ENCODE results near the gene FYCO1. TPM values are rescaled to one million over a fixed set of nuclear protein-coding genes. Genes with fewer than 3 reads are reported as not detected.

FYCO1 gene
- total and polyA plus RNA-seq, 10 of the 15 experiments (the other 5 are each of a cell fraction or from before 2014, with no cell fraction given): 1.5 to 8.4 (median 6.5) TPM

DNA sequence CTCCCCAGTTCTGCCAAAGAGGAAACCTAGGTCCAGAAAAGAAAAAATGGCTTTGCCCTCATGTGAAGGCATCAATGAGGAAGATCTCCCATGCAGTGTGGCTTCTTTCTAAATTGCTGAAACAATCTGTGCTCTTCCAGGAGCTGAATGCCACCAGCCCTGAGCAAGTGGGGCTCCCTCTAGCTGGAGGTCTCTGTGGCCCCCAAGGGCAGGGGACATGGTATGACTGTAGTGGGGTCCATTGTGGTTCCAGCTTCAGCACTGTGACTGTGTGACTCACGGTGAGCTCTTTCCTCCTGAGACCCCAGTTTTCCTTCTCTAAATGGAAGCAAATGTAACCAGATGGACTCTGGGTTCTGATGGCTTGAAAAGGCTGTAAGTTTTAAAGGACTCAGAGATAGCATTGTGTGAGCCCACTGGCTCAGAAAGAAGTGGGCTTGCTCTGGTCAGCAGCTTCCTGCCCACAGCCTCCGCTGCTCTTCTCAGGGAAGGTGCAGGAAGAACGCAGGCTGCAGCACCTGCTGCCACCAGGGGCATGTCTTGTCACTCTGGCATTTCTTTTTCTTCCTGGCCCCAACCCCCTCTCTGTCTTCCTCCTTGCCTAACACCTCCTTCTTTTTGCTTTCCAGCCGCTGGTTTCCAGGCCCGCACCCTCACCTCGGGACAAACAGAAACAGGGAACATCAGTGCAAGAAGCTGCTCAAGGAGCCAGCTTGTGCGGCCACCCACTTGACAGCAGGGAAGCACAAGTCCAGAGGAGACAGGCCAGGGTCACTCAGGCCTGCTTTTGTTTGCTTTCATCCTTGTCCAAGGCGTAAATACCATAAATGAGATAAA, 58.2 kb downstream of the FYCO1 start:
- no peaks in the 10 kb centered on the region; the same call in 2 of the 3 replicates for H3K9me3 ChIP-seq (replicated peaks; ENCODE audit: control insufficient read depth, insufficient read depth, low read length)
- POLR2A ChIA-PET: interaction anchor here (4.5 kb wide), 1 partner anchor 140 kb away, joined by 29 read pairs; no protein-coding TSS in a partner anchor
- CTCF ChIA-PET: interaction anchor here (0.8 to 9.0 kb wide), 18 partner anchors 16 to 440 kb away, joined by 3 to 478 read pairs (median 6); partner anchors contain the start of genes CCR5 and FYCO1
- in situ Hi-C loops (cut with MboI): no loop called here
- H3K4me2 ChIP-seq (ENCODE audit: control insufficient read depth, insufficient read depth): no peak overlapping the region
- intact Hi-C loops (cut with micrococcal nuclease; ENCODE audit: unreplicated experiment): loop anchor here (1.0 to 2.0 kb wide), 2 partner anchors 142 to 271 kb away; partner anchors contain the start of gene CCR1
- no peak overlapping the region for H2AFZ ChIP-seq (ENCODE audit: control insufficient read depth, low read depth, low read length)
- SMC1A ChIA-PET (ENCODE audit: uncharacterized antibody, unreplicated experiment): interaction anchor here (0.8 to 21.6 kb wide), 11 partner anchors 16 to 271 kb away, joined by 3 to 523 read pairs (median 5); partner anchors contain the start of genes CCR1 and FYCO1
- no peak overlapping the region for H3K9ac ChIP-seq (ENCODE audit: control insufficient read depth, insufficient read depth, low read length)
- no peaks in the 10 kb centered on the region for H3K27me3 ChIP-seq (replicated peaks in 1 of 2; ENCODE audit: control insufficient read depth in 2 of 2, insufficient read depth in 2 of 2, low read length in 1 of 2)
- DNase-seq (ENCODE audit: low read depth, low spot score) (no peak), FAIRE-seq (no peak), ATAC-seq (no peak)
- H3K4me1 ChIP-seq (ENCODE audit: control insufficient read depth, insufficient read depth, low read length): peaks cover 7% of the 10 kb centered on the region
- TF ChIP-seq, protein P1, sequence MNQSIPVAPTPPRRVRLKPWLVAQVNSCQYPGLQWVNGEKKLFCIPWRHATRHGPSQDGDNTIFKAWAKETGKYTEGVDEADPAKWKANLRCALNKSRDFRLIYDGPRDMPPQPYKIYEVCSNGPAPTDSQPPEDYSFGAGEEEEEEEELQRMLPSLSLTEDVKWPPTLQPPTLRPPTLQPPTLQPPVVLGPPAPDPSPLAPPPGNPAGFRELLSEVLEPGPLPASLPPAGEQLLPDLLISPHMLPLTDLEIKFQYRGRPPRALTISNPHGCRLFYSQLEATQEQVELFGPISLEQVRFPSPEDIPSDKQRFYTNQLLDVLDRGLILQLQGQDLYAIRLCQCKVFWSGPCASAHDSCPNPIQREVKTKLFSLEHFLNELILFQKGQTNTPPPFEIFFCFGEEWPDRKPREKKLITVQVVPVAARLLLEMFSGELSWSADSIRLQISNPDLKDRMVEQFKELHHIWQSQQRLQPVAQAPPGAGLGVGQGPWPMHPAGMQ (IDR thresholded peaks at IDR 0.05; ENCODE audit: borderline replicate concordance): no peak
- no peak for TF ChIP-seq FOS (IDR thresholded peaks at IDR 0.05; ENCODE audit: borderline replicate concordance, extremely low read depth, insufficient read length)
- no peak for TF ChIP-seq MTA2 (IDR thresholded peaks at IDR 0.05; ENCODE audit: low read depth)
- TF ChIP-seq PAX5 (IDR thresholded peaks at IDR 0.05; ENCODE audit: borderline replicate concordance, low read depth, low read length): no peak
- no peak for TF ChIP-seq SIX5 (IDR thresholded peaks at IDR 0.05; ENCODE audit: low read depth, low read length, severe bottlenecking)
- no peak for TF ChIP-seq SUPT20H (IDR thresholded peaks at IDR 0.05; ENCODE audit: borderline replicate concordance, control insufficient read depth, low read depth, low read length)
- TF ChIP-seq BACH1 (IDR thresholded peaks at IDR 0.05; ENCODE audit: borderline replicate concordance): no peak
- TF ChIP-seq, protein P2, sequence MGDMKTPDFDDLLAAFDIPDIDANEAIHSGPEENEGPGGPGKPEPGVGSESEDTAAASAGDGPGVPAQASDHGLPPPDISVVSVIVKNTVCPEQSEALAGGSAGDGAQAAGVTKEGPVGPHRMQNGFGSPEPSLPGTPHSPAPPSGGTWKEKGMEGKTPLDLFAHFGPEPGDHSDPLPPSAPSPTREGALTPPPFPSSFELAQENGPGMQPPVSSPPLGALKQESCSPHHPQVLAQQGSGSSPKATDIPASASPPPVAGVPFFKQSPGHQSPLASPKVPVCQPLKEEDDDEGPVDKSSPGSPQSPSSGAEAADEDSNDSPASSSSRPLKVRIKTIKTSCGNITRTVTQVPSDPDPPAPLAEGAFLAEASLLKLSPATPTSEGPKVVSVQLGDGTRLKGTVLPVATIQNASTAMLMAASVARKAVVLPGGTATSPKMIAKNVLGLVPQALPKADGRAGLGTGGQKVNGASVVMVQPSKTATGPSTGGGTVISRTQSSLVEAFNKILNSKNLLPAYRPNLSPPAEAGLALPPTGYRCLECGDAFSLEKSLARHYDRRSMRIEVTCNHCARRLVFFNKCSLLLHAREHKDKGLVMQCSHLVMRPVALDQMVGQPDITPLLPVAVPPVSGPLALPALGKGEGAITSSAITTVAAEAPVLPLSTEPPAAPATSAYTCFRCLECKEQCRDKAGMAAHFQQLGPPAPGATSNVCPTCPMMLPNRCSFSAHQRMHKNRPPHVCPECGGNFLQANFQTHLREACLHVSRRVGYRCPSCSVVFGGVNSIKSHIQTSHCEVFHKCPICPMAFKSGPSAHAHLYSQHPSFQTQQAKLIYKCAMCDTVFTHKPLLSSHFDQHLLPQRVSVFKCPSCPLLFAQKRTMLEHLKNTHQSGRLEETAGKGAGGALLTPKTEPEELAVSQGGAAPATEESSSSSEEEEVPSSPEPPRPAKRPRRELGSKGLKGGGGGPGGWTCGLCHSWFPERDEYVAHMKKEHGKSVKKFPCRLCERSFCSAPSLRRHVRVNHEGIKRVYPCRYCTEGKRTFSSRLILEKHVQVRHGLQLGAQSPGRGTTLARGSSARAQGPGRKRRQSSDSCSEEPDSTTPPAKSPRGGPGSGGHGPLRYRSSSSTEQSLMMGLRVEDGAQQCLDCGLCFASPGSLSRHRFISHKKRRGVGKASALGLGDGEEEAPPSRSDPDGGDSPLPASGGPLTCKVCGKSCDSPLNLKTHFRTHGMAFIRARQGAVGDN (IDR thresholded peaks at IDR 0.05): no peak
- no peak for TF ChIP-seq CHD4 (IDR thresholded peaks at IDR 0.05)
- no peaks in the 10 kb centered on the region for H3K79me2 ChIP-seq (ENCODE audit: control insufficient read depth, insufficient read depth, low read length)
- H4K20me1 ChIP-seq (ENCODE audit: control insufficient read depth, insufficient read depth): no peaks in the 10 kb centered on the region
- WGBS (ENCODE audit: insufficient coverage, insufficient replicate concordance, low lambda C conversion rate, missing lambda C conversion rate): 98% methylated on average over 8 of the region's 8 CpGs
- BruUV-seq (replicated peaks): no TSS peak
- H3K4me3 ChIP-seq: no peak overlapping the region
- peaks cover 0 to 1% of the 10 kb centered on the region in 2 experiments; a peak in 2 of 4 replicates for H3K36me3 ChIP-seq (ENCODE audit: control insufficient read depth in 2 of 2, insufficient read depth in 2 of 2, low read length in 1 of 2)
- RAD21 ChIA-PET (ENCODE audit: unreplicated experiment): interaction anchor here (1.3 to 6.8 kb wide), 4 partner anchors 15 to 433 kb away, joined by 3 to 213 read pairs (median 7); partner anchors contain the start of gene CCR5
- no peak overlapping the region for H3K27ac ChIP-seq (ENCODE audit: control insufficient read depth, insufficient read depth)

Data from GM12878 (cell line).